Fibroblast of skin of scalp (primary cell): Measurements from ENCODE around the gene DPM3.
"Not testable (repeated sequence)": the region's sequence is repeated elsewhere in the genome, so short reads cannot be mapped to it uniquely, and the experiment has no call there.

Experiments used
- DNase-seq: peaks from one replicate; pipeline ENCODE4 v3.0.0-alpha.2; 2013

The DPM3 gene

GRCh38 chr1:155124503-155125463 is 15.5 kb downstream of the DPM3 start:
- peak; percentile 53 for DNase-seq

GRCh38 chr1:155123801-155124200 is 16.5 kb downstream of the DPM3 start:
- DNase-seq, result no peak

- DNase-seq, result no peak
These were observed 18.0 kb downstream of the DPM3 start for GRCh38 chr1:155122308-155122707.

GRCh38 chr1:155121249-155121648 is 19.1 kb downstream of the DPM3 start:
- DNase-seq, result no peak

- DNase-seq, result no peak
These were observed 20.1 kb downstream of the DPM3 start for GRCh38 chr1:155120253-155120652.

GRCh38 chr1:155118090-155118489 is 22.2 kb downstream of the DPM3 start:
- DNase-seq, result not testable (repeated sequence)

- DNase-seq, result no peak
These were observed 22.7 kb downstream of the DPM3 start for GRCh38 chr1:155117610-155118009.

GRCh38 chr1:155116113-155116764 is 24.1 kb downstream of the DPM3 start:
- no peak for DNase-seq

- no peak for DNase-seq
These were observed 26.8 kb downstream of the DPM3 start for GRCh38 chr1:155113450-155113980.

- no peak for DNase-seq
These were observed 29.5 kb downstream of the DPM3 start for GRCh38 chr1:155110826-155111225.

- no peak for DNase-seq
These were observed 29.9 kb downstream of the DPM3 start for GRCh38 chr1:155110381-155110780.

- DNase-seq, result no peak
These were observed 32.0 kb downstream of the DPM3 start for GRCh38 chr1:155108296-155108695.

GRCh38 chr1:155107309-155108264 is 32.7 kb downstream of the DPM3 start:
- no peak for DNase-seq

- no peak for DNase-seq
These were observed 33.5 kb downstream of the DPM3 start for GRCh38 chr1:155106862-155107261.

- no peak for DNase-seq
These were observed 34.7 kb downstream of the DPM3 start for GRCh38 chr1:155105604-155106011.

GRCh38 chr1:155104605-155105534 is 35.5 kb downstream of the DPM3 start:
- no peak for DNase-seq

GRCh38 chr1:155103325-155103724 is 37.0 kb downstream of the DPM3 start:
- DNase-seq, result no peak

- DNase-seq, result no peak
These were observed 41.0 kb downstream of the DPM3 start for GRCh38 chr1:155099331-155099730.

- DNase-seq, result no peak
These were observed 45.7 kb downstream of the DPM3 start for GRCh38 chr1:155094622-155094948.

GRCh38 chr1:155093911-155094621 is 46.3 kb downstream of the DPM3 start:
- peak; percentile 46 for DNase-seq

- DNase-seq, result no peak
These were observed 47.7 kb downstream of the DPM3 start for GRCh38 chr1:155092641-155093040.
